Heart left ventricle (tissue), 16 donors: ENCODE data around the gene NAGS. TPM values are rescaled to one million over a fixed set of nuclear protein-coding genes. Genes with fewer than 3 reads are reported as not detected.
A peak's percentile ranks its signal among the peaks of the same experiment; 100 is the strongest.
"Not testable (repeated sequence)": the region's sequence is repeated elsewhere in the genome, so short reads cannot be mapped to it uniquely, and the experiment has no call there.

Experiments used
- ATAC-seq, 4 donors: fragments of 200-7000 bp; cut with Tn5 transposase; one replicate each; pipeline ENCODE4 v1.9.1; 2020 to 2022; ENCODE audit warnings: moderate library complexity in 4 of 4, mild to moderate bottlenecking in 3 of 4, moderate number of reproducible peaks in 1 of 4
- DNase-seq, 5 donors: peaks; one replicate each; pipeline ENCODE4 v3.0.0-alpha.2; 2020
- H3K27ac ChIP-seq, 12 donors: fragments of 200-600 bp; sonication (generic) in 4 of 12; one replicate each; pipeline versions ENCODE4 v1.5.0 to v1.8.0; 2016 to 2022; ENCODE audit warnings: mild to moderate bottlenecking in 2 of 12
- H3K27me3 ChIP-seq, 9 donors: fragments of 200-600 bp; sonication (generic) in 2 of 9; one replicate each; pipeline versions ENCODE4 v1.5.1 to v1.8.0; 2016 to 2022; ENCODE audit warnings: mild to moderate bottlenecking in 3 of 9
- H3K36me3 ChIP-seq, 9 donors: fragments of 200-600 bp; sonication (generic) in 2 of 9; one replicate each; pipeline versions ENCODE4 v1.5.0 to v1.8.0; 2018 to 2022; ENCODE audit warnings: mild to moderate bottlenecking in 2 of 9
- H3K4me1 ChIP-seq, 12 donors: fragments of 200-600 bp; sonication (generic) in 4 of 12; one replicate each; pipeline versions ENCODE4 v1.5.0 to v1.8.0; 2016 to 2022; ENCODE audit warnings: mild to moderate bottlenecking in 3 of 12
- H3K4me3 ChIP-seq, 12 donors: fragments of 200-600 bp; sonication (generic) in 4 of 12; one replicate each; pipeline versions ENCODE4 v1.5.0 to v1.8.0; 2017 to 2022; ENCODE audit warnings: mild to moderate bottlenecking in 9 of 12, moderate library complexity in 4 of 12
- H3K9me3 ChIP-seq, 12 donors: fragments of 200-600 bp; sonication (generic) in 4 of 12; one replicate each; pipeline versions ENCODE4 v1.5.0 to v1.8.0; 2016 to 2022; ENCODE audit warnings: mild to moderate bottlenecking in 1 of 12
- CTCF ChIP-seq, 12 donors: fragments of 200-600 bp; sonication (generic) in 4 of 12; IDR thresholded peaks; one replicate each; pipeline versions ENCODE4 v1.5.0 to v1.8.0; 2018 to 2022; ENCODE audit warnings: antibody characterized with exemption in 12 of 12, mild to moderate bottlenecking in 5 of 12
- POLR2A ChIP-seq, 2 donors: fragments of 450-650 bp; IDR thresholded peaks; one replicate each; pipeline ENCODE4 v1.6.1; 2017; ENCODE audit warnings: antibody characterized with exemption in 2 of 2, mild to moderate bottlenecking in 2 of 2, moderate library complexity in 2 of 2
- WGBS, 4 donors: extraction: QIAGEN DNeasy Blood & Tissue Kit in 2 of 4; methylation state at CpG; one replicate each; pipeline versions ENCODE4 v1.1.5 to v1.1.7; 2013 to 2018; 5-methylcytosine and 5-hydroxymethylcytosine counted together
- intact Hi-C, 10 donors: fragments of 100-400 bp; cut with DNase I; formaldehyde crosslinking; loops; one replicate each; pipeline versions ENCODE4 v1.11.1 to v1.14.2; 2022
- long read RNA-seq, 3 donors: library from polyadenylated mRNA; unstranded; transcript quantifications; one replicate each; pipeline ENCODE4 v2.0.0, GENCODE V29; 2020 to 2021
- polyA plus RNA-seq, 2 donors: library from polyadenylated mRNA; stranded (reverse); fragments of 200-250 nt; gene quantifications; one replicate each; pipeline ENCODE4 v1.2.3, GENCODE V29; 2013
- total RNA-seq, 9 donors: library from RNA; depleted of rRNA in 2 of 9; stranded (reverse); fragments of >200 nt in 2 of 9; fragmentation: NEBNext Ultra II Directional in 3 of 9; extraction: Animal tissue kit (Norgen Biotek cat#: 25700) in 3 of 9; gene quantifications; one replicate each; pipeline versions ENCODE4 v1.1.0 to v1.2.4, GENCODE V29; 2016 to 2023
- donor health status: ischemic (EF 13 %, LVEDD 7.1; RV severe dilation, severe dysfunction).
- donor health status: healthy with polysubstance abuse.
- donor health status: DM: no; HTN: yes; CAD: no.
- donor health status: DM: no; HTN: no; CAD: no.
- donor health status: ischemic (EF 25% LVEDD 6.9; RV normal size, moderate dysfunction).
- donor health status: ischemic (EF 25% LVEDD 5.7; RV mildly dilated, moderate dysfunction).
- donor health status: healthy.
- donor health status: DM: yes; HTN: yes; CAD: no.
- donor health status: ischemic (EF 35%, LVEDD 5.7; RV mildly dilated, moderate dysfunction).
- donor health status: nonischemic (EF 11% LVEDD 7.7; RV severe dilation, severe dysfunction).
- donor health status: DM: yes; HTN: yes; CAD: no.
- donor health status: PGD.
- donor health status: ischemic (EF 29% LVEDD 5.4; RV normal size, mild dysfunction).
- donor health status: nonischemic (EF 23%, LVEDD 6.1; RV moderate dilation, normal function).

NAGS gene
- 1 to 10 TPM in 3 of 9 donors, under 1 TPM in 6; 0.20 to 1.2 (median 0.37) TPM for total RNA-seq
- 1 to 10 TPM in 1 of 2 donors, under 1 TPM in 1; 0.57 to 1.2 TPM for polyA plus RNA-seq
- long read RNA-seq, donor 1: 0 reads
- long read RNA-seq, donor 2, partial matches to known transcripts: 2 of 4 reads
- long read RNA-seq, donor 2, other reads (novel, unspliced or antisense): 2 of 4 reads
- long read RNA-seq, donor 3: 0 reads

- H3K4me3 ChIP-seq: peak within 1 kb of the TSS in 10 of 12 donors; percentile 52 to 79 (median 68)
- no peak for DNase-seq
- H3K27ac ChIP-seq: no peak within 1 kb of the TSS
- intact Hi-C loops: loop anchor here in 2 of 10 donors (10.0 kb wide), 2 partner anchors 111 to 119 kb away; no protein-coding TSS in a partner anchor
- H3K36me3 ChIP-seq: peaks cover 0 to 2% (median 0%) of the 10 kb centered on the region in 9 donors
- ATAC-seq: no peak
- H3K4me1 ChIP-seq: peaks cover 6 to 41% (median 33%) of the 10 kb centered on the region in 12 donors
- no peaks in the 10 kb centered on the region for H3K9me3 ChIP-seq
- WGBS, 4 donors: 11 to 18% (median 15%) methylated on average over 18 to 25 of the region's 25 CpGs
- H3K27me3 ChIP-seq: peaks cover 13 to 30% (median 22%) of the 10 kb centered on the region in 9 donors
- TF ChIP-seq POLR2A (IDR thresholded peaks at IDR 0.05) (no peak), CTCF (IDR thresholded peaks at IDR 0.05) (no peak)
These were observed at the start of gene NAGS for GRCh38 chr17:44004077-44004760. Gene NAGS (plus strand): TSS chr17:44004622. CDS start chr17:44004664, 42 bp downstream.

- WGBS, 4 donors: 80 to 93% (median 91%) methylated on average over 7 to 8 of the region's 8 CpGs
- DNase-seq: no peak
- H3K27ac ChIP-seq: no peak overlapping the region
- peaks cover 0 to 13% (median 3%) of the 10 kb centered on the region in 12 donors for H3K4me1 ChIP-seq
- ATAC-seq: no peak
- no peaks in the 10 kb centered on the region for H3K36me3 ChIP-seq
- no peaks in the 10 kb centered on the region for H3K9me3 ChIP-seq
- TF ChIP-seq POLR2A (IDR thresholded peaks at IDR 0.05) (no peak), CTCF (IDR thresholded peaks at IDR 0.05) (no peak)
- intact Hi-C loops: no loop called here
- H3K27me3 ChIP-seq: peaks cover 20 to 53% (median 35%) of the 10 kb centered on the region in 9 donors
- no peak overlapping the region for H3K4me3 ChIP-seq
These were observed 48.2 kb upstream of the NAGS start for GRCh38 chr17:43956222-43956621.

GRCh38 chr17:43958748-43959352, 45.6 kb upstream of the NAGS start:
- H3K4me1 ChIP-seq: no peaks in the 10 kb centered on the region
- H3K27me3 ChIP-seq: peaks cover 0 to 34% (median 9%) of the 10 kb centered on the region in 9 donors
- DNase-seq (no peak), ATAC-seq (no peak)
- 70 to 76% (median 72%) methylated on average over 2 of the region's 2 CpGs for WGBS, 4 donors
- no peaks in the 10 kb centered on the region for H3K9me3 ChIP-seq
- TF ChIP-seq CTCF (IDR thresholded peaks at IDR 0.05) (no peak), POLR2A (IDR thresholded peaks at IDR 0.05) (no peak)
- H3K27ac ChIP-seq: no peak overlapping the region
- intact Hi-C loops: no loop called here
- no peak overlapping the region for H3K4me3 ChIP-seq
- no peaks in the 10 kb centered on the region for H3K36me3 ChIP-seq

GRCh38 chr17:43961292-43961691, 43.1 kb upstream of the NAGS start:
- not testable (repeated sequence) for ATAC-seq, H3K9me3 ChIP-seq, H3K4me3 ChIP-seq, DNase-seq, H3K36me3 ChIP-seq, H3K4me1 ChIP-seq, H3K27ac ChIP-seq
- 90 to 94% (median 92%) methylated on average over 6 of the region's 6 CpGs for WGBS, 4 donors
- peaks cover 0 to 20% (median 0%) of the 10 kb centered on the region in 9 donors for H3K27me3 ChIP-seq
- intact Hi-C loops: loop anchor here in 1 of 10 donors (10.0 kb wide), 1 partner anchor 1266 kb away; no protein-coding TSS in a partner anchor
